GM23338 (cell line): ENCODE measurements around the gene RAPGEF4. TPM values are rescaled to one million over a fixed set of nuclear protein-coding genes. Genes with fewer than 3 reads are reported as not detected.

Source experiments
- ATAC-seq: fragments of 200-7000 bp; cut with Tn5 transposase; 3 replicates; pipeline ENCODE4 v1.9.1; 2020
- DNase-seq: peaks from one replicate; pipeline ENCODE4 v3.0.0-alpha.2; 2015; ENCODE audit warnings: low spot score
- H2AFZ ChIP-seq: fragments of 200-600 bp; sonication (generic); 2 replicates; pipeline ENCODE4 v1.8.0; 2016; ENCODE audit warnings: antibody characterized with exemption, mild to moderate bottlenecking, moderate library complexity
- H3F3A ChIP-seq: fragments of 200-600 bp; sonication (generic); replicated peaks from 2 replicates; pipeline ENCODE4 v1.8.0; 2017; ENCODE audit warnings: antibody characterized with exemption, mixed run types, low read depth
- H3K27ac ChIP-seq: fragments of 200-600 bp; sonication (generic); 2 replicates; pipeline ENCODE4 v1.6.1; 2016; ENCODE audit warnings: low read depth
- H3K27me3 ChIP-seq: fragments of 200-600 bp; sonication (generic); 2 replicates; pipeline ENCODE4 v1.8.0; 2016; ENCODE audit warnings: mild to moderate bottlenecking, mixed run types, moderate library complexity; ENCODE audit not compliant: insufficient read depth
- H3K36me3 ChIP-seq: fragments of 200-600 bp; sonication (generic); 2 replicates; pipeline ENCODE4 v1.8.0; 2016; ENCODE audit warnings: mild to moderate bottlenecking; ENCODE audit not compliant: insufficient read depth
- H3K4me1 ChIP-seq: fragments of 200-600 bp; sonication (generic); 2 replicates; pipeline ENCODE4 v1.8.0; 2016; ENCODE audit warnings: mild to moderate bottlenecking, moderate library complexity; ENCODE audit not compliant: insufficient read depth
- H3K4me2 ChIP-seq: fragments of 200-600 bp; sonication (generic); 2 replicates; pipeline ENCODE4 v1.7.1; 2017; ENCODE audit warnings: mixed run types
- H3K4me3 ChIP-seq: fragments of 200-600 bp; sonication (generic); 2 replicates; pipeline ENCODE4 v1.6.1; 2016; ENCODE audit warnings: mixed run types
- H3K79me2 ChIP-seq: fragments of 200-600 bp; sonication (generic); replicated peaks from 2 replicates; pipeline ENCODE4 v1.8.0; 2017; ENCODE audit warnings: mild to moderate bottlenecking; ENCODE audit not compliant: insufficient read depth
- H3K9me2 ChIP-seq: fragments of 200-600 bp; sonication (generic); 2 replicates; pipeline ENCODE4 v1.8.0; 2017; ENCODE audit not compliant: insufficient read depth
- H4K20me1 ChIP-seq: fragments of 200-600 bp; sonication (generic); replicated peaks from 2 replicates; pipeline ENCODE4 v1.8.0; 2017; ENCODE audit warnings: mild to moderate bottlenecking; ENCODE audit not compliant: insufficient read depth
- H3K27ac Mint-ChIP-seq: 2 replicates; pipeline ENCODE4 v1.8.0; 2020; ENCODE audit warnings: inconsistent platforms, mild to moderate bottlenecking, moderate library complexity, mixed read lengths
- H3K27me3 Mint-ChIP-seq: 3 replicates; pipeline ENCODE4 v1.8.0; 2022; ENCODE audit warnings: low read depth, mild to moderate bottlenecking, moderate library complexity, mixed read lengths, inconsistent platforms; ENCODE audit not compliant: insufficient read depth, poor library complexity
- H3K36me3 Mint-ChIP-seq: 3 replicates; pipeline ENCODE4 v1.8.0; 2021; ENCODE audit warnings: low read depth, mild to moderate bottlenecking, inconsistent platforms, moderate library complexity, mixed read lengths
- H3K4me1 Mint-ChIP-seq: 3 replicates; pipeline ENCODE4 v1.8.0; 2020; ENCODE audit warnings: mild to moderate bottlenecking, inconsistent platforms, mixed read lengths
- H3K4me3 Mint-ChIP-seq: 3 replicates; pipeline ENCODE4 v1.8.0; 2021; ENCODE audit warnings: moderate library complexity, mild to moderate bottlenecking, inconsistent platforms, mixed read lengths
- H3K9me3 Mint-ChIP-seq: 3 replicates; pipeline ENCODE4 v1.8.0; 2020; ENCODE audit warnings: moderate library complexity, mild to moderate bottlenecking, inconsistent platforms, mixed read lengths
- CREB1 ChIP-seq: fragments of 250-450 bp; sonication (Bioruptor Pico); IDR thresholded peaks from 2 replicates; pipeline ENCODE4 v1.5.0; 2020; ENCODE audit warnings: low read depth, mild to moderate bottlenecking, moderate library complexity
- EZH2 ChIP-seq: fragments of 200-600 bp; sonication (generic); IDR thresholded peaks from one replicate; pipeline ENCODE4 v1.8.0; 2017; ENCODE audit warnings: antibody characterized with exemption, mild to moderate bottlenecking, low read depth; ENCODE audit not compliant: unreplicated experiment
- JUNB ChIP-seq: IDR thresholded peaks from one replicate; pipeline ENCODE4 v1.6.1; 2016; ENCODE audit warnings: antibody characterized with exemption; ENCODE audit not compliant: unreplicated experiment
- NANOG ChIP-seq: IDR thresholded peaks from 2 replicates; pipeline ENCODE4 v1.6.1; 2016; ENCODE audit warnings: antibody characterized with exemption, borderline replicate concordance
- STAT1 ChIP-seq: IDR thresholded peaks from one replicate; pipeline ENCODE4 v1.6.1; 2016; ENCODE audit warnings: antibody characterized with exemption; ENCODE audit not compliant: unreplicated experiment
- ZNF114 ChIP-seq: fragments of 250-450 bp; sonication (Bioruptor Pico); IDR thresholded peaks from 2 replicates; pipeline ENCODE4 v1.5.0; 2020; ENCODE audit warnings: mild to moderate bottlenecking, moderate library complexity
- ZNF331 ChIP-seq: fragments of 250-450 bp; sonication (Bioruptor Pico); IDR thresholded peaks from 2 replicates; pipeline ENCODE4 v1.5.0; 2020; ENCODE audit warnings: low read depth, mild to moderate bottlenecking, moderate library complexity
- polyA plus RNA-seq: library from polyadenylated mRNA; unstranded; fragments of >200 nt; fragmentation: Nextera tagmentation; extraction: Ambion mirVana; gene quantifications from 2 replicates; pipeline ENCODE4 v1.2.1, GENCODE V29; 2016
- total RNA-seq: library from RNA; depleted of rRNA; stranded (reverse); fragments of >200 nt; shearing (Covaris generic); gene quantifications from 2 replicates; pipeline ENCODE4 v1.2.3, GENCODE V29; 2014
- TF ChIP-seq, protein P1 (sequence below): IDR thresholded peaks from 2 replicates; pipeline ENCODE4 v1.6.1; 2016; ENCODE audit warnings: antibody characterized with exemption
- TF ChIP-seq, protein P2 (sequence below): fragments of 250-450 bp; sonication (Bioruptor Pico); IDR thresholded peaks from 2 replicates; pipeline ENCODE4 v1.5.0; 2020; ENCODE audit warnings: mild to moderate bottlenecking, moderate library complexity

The RAPGEF4 gene
- total and polyA plus RNA-seq, 2 experiments from 2014 or later = 1.7 to 4.7 TPM

- no peak overlapping the region for H2AFZ ChIP-seq
- Mint-ChIP-seq H3K4me3 (no peak overlapping the region), H3K36me3 (no peaks in the 10 kb centered on the region), H3K27ac (no peak overlapping the region), H3K9me3 (no peaks in the 10 kb centered on the region), H3K4me1 (no peaks in the 10 kb centered on the region), H3K27me3 (no peaks in the 10 kb centered on the region)
- TF ChIP-seq CREB1 (CRISPR knock-in tag) = no peak
- no peak for TF ChIP-seq JUNB
- no peak for TF ChIP-seq STAT1
- TF ChIP-seq ZNF331 = no peak
- TF ChIP-seq, protein P1, sequence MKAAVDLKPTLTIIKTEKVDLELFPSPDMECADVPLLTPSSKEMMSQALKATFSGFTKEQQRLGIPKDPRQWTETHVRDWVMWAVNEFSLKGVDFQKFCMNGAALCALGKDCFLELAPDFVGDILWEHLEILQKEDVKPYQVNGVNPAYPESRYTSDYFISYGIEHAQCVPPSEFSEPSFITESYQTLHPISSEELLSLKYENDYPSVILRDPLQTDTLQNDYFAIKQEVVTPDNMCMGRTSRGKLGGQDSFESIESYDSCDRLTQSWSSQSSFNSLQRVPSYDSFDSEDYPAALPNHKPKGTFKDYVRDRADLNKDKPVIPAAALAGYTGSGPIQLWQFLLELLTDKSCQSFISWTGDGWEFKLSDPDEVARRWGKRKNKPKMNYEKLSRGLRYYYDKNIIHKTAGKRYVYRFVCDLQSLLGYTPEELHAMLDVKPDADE = no peak
- TF ChIP-seq ZNF114 (CRISPR knock-in tag) = no peak
- TF ChIP-seq NANOG = no peak
- TF ChIP-seq EZH2 = no peak
- no peaks in the 10 kb centered on the region for H3F3A ChIP-seq
- no peaks in the 10 kb centered on the region for H3K36me3 ChIP-seq
- no peaks in the 10 kb centered on the region for H4K20me1 ChIP-seq
- no peaks in the 10 kb centered on the region for H3K79me2 ChIP-seq
- no peaks in the 10 kb centered on the region for H3K27me3 ChIP-seq
- no peak overlapping the region for H3K27ac ChIP-seq
- DNase-seq (no peak), ATAC-seq (no peak)
- H3K9me2 ChIP-seq = peaks cover 12% of the 10 kb centered on the region; the same call in 1 of the 2 replicates
- H3K4me1 ChIP-seq = no peaks in the 10 kb centered on the region
- no peak overlapping the region for H3K4me2 ChIP-seq
- H3K4me3 ChIP-seq = no peak overlapping the region
Measured at GRCh38 chr2:172842511-172843265, 107.0 kb downstream of the RAPGEF4 start.

DNA sequence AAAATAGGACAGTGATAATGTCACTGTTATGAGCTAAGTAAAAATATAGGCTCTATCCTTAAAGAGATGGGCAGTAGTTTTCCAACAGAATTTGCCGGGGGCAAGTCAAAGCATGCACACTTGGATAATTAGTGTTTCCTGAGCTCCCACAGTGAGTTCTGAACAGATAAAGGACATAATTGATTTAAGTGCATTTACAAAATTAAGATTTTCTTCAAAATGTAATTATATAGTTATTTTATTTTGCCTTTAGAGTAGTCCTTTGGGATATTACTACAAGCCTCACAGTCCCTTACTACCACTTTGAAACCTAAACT is 107.6 kb downstream of the RAPGEF4 start:
- TF ChIP-seq JUNB = no peak
- TF ChIP-seq, protein P2, sequence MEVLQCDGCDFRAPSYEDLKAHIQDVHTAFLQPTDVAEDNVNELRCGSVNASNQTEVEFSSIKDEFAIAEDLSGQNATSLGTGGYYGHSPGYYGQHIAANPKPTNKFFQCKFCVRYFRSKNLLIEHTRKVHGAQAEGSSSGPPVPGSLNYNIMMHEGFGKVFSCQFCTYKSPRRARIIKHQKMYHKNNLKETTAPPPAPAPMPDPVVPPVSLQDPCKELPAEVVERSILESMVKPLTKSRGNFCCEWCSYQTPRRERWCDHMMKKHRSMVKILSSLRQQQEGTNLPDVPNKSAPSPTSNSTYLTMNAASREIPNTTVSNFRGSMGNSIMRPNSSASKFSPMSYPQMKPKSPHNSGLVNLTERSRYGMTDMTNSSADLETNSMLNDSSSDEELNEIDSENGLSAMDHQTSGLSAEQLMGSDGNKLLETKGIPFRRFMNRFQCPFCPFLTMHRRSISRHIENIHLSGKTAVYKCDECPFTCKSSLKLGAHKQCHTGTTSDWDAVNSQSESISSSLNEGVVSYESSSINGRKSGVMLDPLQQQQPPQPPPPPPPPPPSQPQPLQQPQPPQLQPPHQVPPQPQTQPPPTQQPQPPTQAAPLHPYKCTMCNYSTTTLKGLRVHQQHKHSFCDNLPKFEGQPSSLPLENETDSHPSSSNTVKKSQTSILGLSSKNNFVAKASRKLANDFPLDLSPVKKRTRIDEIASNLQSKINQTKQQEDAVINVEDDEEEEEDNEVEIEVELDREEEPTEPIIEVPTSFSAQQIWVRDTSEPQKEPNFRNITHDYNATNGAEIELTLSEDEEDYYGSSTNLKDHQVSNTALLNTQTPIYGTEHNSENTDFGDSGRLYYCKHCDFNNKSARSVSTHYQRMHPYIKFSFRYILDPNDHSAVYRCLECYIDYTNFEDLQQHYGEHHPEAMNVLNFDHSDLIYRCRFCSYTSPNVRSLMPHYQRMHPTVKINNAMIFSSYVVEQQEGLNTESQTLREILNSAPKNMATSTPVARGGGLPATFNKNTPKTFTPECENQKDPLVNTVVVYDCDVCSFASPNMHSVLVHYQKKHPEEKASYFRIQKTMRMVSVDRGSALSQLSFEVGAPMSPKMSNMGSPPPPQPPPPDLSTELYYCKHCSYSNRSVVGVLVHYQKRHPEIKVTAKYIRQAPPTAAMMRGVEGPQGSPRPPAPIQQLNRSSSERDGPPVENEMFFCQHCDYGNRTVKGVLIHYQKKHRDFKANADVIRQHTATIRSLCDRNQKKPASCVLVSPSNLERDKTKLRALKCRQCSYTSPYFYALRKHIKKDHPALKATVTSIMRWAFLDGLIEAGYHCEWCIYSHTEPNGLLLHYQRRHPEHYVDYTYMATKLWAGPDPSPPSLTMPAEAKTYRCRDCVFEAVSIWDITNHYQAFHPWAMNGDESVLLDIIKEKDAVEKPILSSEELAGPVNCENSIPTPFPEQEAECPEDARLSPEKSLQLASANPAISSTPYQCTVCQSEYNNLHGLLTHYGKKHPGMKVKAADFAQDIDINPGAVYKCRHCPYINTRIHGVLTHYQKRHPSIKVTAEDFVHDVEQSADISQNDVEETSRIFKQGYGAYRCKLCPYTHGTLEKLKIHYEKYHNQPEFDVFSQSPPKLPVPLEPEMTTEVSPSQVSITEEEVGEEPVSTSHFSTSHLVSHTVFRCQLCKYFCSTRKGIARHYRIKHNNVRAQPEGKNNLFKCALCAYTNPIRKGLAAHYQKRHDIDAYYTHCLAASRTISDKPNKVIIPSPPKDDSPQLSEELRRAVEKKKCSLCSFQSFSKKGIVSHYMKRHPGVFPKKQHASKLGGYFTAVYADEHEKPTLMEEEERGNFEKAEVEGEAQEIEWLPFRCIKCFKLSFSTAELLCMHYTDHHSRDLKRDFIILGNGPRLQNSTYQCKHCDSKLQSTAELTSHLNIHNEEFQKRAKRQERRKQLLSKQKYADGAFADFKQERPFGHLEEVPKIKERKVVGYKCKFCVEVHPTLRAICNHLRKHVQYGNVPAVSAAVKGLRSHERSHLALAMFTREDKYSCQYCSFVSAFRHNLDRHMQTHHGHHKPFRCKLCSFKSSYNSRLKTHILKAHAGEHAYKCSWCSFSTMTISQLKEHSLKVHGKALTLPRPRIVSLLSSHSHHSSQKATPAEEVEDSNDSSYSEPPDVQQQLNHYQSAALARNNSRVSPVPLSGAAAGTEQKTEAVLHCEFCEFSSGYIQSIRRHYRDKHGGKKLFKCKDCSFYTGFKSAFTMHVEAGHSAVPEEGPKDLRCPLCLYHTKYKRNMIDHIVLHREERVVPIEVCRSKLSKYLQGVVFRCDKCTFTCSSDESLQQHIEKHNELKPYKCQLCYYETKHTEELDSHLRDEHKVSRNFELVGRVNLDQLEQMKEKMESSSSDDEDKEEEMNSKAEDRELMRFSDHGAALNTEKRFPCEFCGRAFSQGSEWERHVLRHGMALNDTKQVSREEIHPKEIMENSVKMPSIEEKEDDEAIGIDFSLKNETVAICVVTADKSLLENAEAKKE (CRISPR knock-in tag) = no peak
- H3K9me3 Mint-ChIP-seq = no peaks in the 10 kb centered on the region
- DNase-seq = no peak
- Histone ChIP-seq H3K27ac (no peak overlapping the region), H3K4me3 (no peak overlapping the region), H4K20me1 (no peaks in the 10 kb centered on the region), H3K27me3 (no peaks in the 10 kb centered on the region), H3K79me2 (no peaks in the 10 kb centered on the region), H3K9me2 (0 out of 2 replicates have a peak, but pooled peaks cover 12% of the 10 kb centered on the region), H2AFZ (no peak overlapping the region), H3K4me1 (no peaks in the 10 kb centered on the region), H3K4me2 (no peak overlapping the region), H3K36me3 (no peaks in the 10 kb centered on the region), H3F3A (no peaks in the 10 kb centered on the region)
- no peaks in the 10 kb centered on the region for H3K36me3 Mint-ChIP-seq
- no peak overlapping the region for H3K27ac Mint-ChIP-seq
- H3K27me3 Mint-ChIP-seq = no peaks in the 10 kb centered on the region
- ATAC-seq = no peak
- H3K4me1 Mint-ChIP-seq = no peaks in the 10 kb centered on the region
- H3K4me3 Mint-ChIP-seq = no peak overlapping the region
